ENCODE measurements around the gene EP400.

The EP400 gene

DNA sequence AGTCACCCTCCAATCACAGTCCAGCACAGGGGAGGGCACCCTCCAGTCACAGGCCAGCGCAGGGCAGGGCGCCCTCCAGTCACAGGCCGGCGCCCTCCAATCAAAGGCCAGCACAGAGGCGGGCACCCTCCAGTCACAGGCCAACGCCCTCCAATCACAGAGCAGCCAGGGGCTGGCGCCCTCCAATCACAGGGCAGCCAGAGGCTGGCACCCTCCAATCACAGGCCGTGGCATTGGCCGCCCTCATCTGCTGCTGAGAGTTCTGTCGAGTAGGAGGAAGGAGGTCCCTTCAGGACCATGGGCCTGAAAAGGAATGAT is 167.8 kb downstream of the EP400 start:
- Histone ChIP-seq H3K4me3 (ENCODE audit: low read length) (no peak overlapping the region), H3K9ac (ENCODE audit: low read length) (no peak overlapping the region), H3K4me1 (ENCODE audit: control insufficient read depth, insufficient read depth, low read length) (no peaks in the 10 kb centered on the region), H3K27ac (ENCODE audit: low read depth, low read length) (no peak overlapping the region), H3K27me3 (ENCODE audit: control insufficient read depth, insufficient read depth, low read length) (no peaks in the 10 kb centered on the region), H3K36me3 (ENCODE audit: control insufficient read depth, insufficient read depth, low read length) (peaks cover 13% of the 10 kb centered on the region)

GRCh38 chr12:132118876-132119275 is 169.1 kb downstream of the EP400 start:
- H3K4me3 ChIP-seq (ENCODE audit: low read length): no peak overlapping the region
- H3K36me3 ChIP-seq (ENCODE audit: control insufficient read depth, insufficient read depth, low read length): peaks cover 13% of the 10 kb centered on the region
- no peaks in the 10 kb centered on the region for H3K27me3 ChIP-seq (ENCODE audit: control insufficient read depth, insufficient read depth, low read length)
- H3K27ac ChIP-seq (ENCODE audit: low read depth, low read length): no peak overlapping the region
- no peaks in the 10 kb centered on the region for H3K4me1 ChIP-seq (ENCODE audit: control insufficient read depth, insufficient read depth, low read length)
- no peak overlapping the region for H3K9ac ChIP-seq (ENCODE audit: low read length)

- no peak overlapping the region for H3K9ac ChIP-seq (ENCODE audit: low read length)
- peaks cover 10% of the 10 kb centered on the region for H3K36me3 ChIP-seq (ENCODE audit: control insufficient read depth, insufficient read depth, low read length)
- H3K4me3 ChIP-seq (ENCODE audit: low read length): no peak overlapping the region
- H3K4me1 ChIP-seq (ENCODE audit: control insufficient read depth, insufficient read depth, low read length): no peaks in the 10 kb centered on the region
- no peaks in the 10 kb centered on the region for H3K27me3 ChIP-seq (ENCODE audit: control insufficient read depth, insufficient read depth, low read length)
- no peak overlapping the region for H3K27ac ChIP-seq (ENCODE audit: low read depth, low read length)
Measured at GRCh38 chr12:132121283-132121682, 171.5 kb downstream of the EP400 start.

- no peak overlapping the region for H3K9ac ChIP-seq (ENCODE audit: low read length)
- H3K27me3 ChIP-seq (ENCODE audit: control insufficient read depth, insufficient read depth, low read length): no peaks in the 10 kb centered on the region
- H3K36me3 ChIP-seq (ENCODE audit: control insufficient read depth, insufficient read depth, low read length): peaks cover 22% of the 10 kb centered on the region
- H3K27ac ChIP-seq (ENCODE audit: low read depth, low read length): no peak overlapping the region
- H3K4me1 ChIP-seq (ENCODE audit: control insufficient read depth, insufficient read depth, low read length): no peaks in the 10 kb centered on the region
- H3K4me3 ChIP-seq (ENCODE audit: low read length): no peak overlapping the region
Measured at GRCh38 chr12:132123970-132124765, 174.4 kb downstream of the EP400 start.

- Histone ChIP-seq H3K27ac (ENCODE audit: low read depth, low read length) (no peak overlapping the region), H3K27me3 (ENCODE audit: control insufficient read depth, insufficient read depth, low read length) (no peaks in the 10 kb centered on the region), H3K9ac (ENCODE audit: low read length) (no peak overlapping the region), H3K4me1 (ENCODE audit: control insufficient read depth, insufficient read depth, low read length) (no peaks in the 10 kb centered on the region), H3K4me3 (ENCODE audit: low read length) (no peak overlapping the region), H3K36me3 (ENCODE audit: control insufficient read depth, insufficient read depth, low read length) (peaks cover 22% of the 10 kb centered on the region)
Measured at GRCh38 chr12:132124766-132125425, 175.2 kb downstream of the EP400 start.

- Histone ChIP-seq H3K27ac (ENCODE audit: low read depth, low read length) (no peak overlapping the region), H3K27me3 (ENCODE audit: control insufficient read depth, insufficient read depth, low read length) (no peaks in the 10 kb centered on the region), H3K4me1 (ENCODE audit: control insufficient read depth, insufficient read depth, low read length) (no peaks in the 10 kb centered on the region), H3K36me3 (ENCODE audit: control insufficient read depth, insufficient read depth, low read length) (peaks cover 22% of the 10 kb centered on the region), H3K9ac (ENCODE audit: low read length) (no peak overlapping the region), H3K4me3 (ENCODE audit: low read length) (no peak overlapping the region)
Measured at GRCh38 chr12:132125736-132126135, 176.0 kb downstream of the EP400 start.

GRCh38 chr12:132127041-132127440 is 177.3 kb downstream of the EP400 start:
- Histone ChIP-seq H3K27ac (ENCODE audit: low read depth, low read length) (no peak overlapping the region), H3K9ac (ENCODE audit: low read length) (no peak overlapping the region), H3K4me1 (ENCODE audit: control insufficient read depth, insufficient read depth, low read length) (no peaks in the 10 kb centered on the region), H3K36me3 (ENCODE audit: control insufficient read depth, insufficient read depth, low read length) (peaks cover 22% of the 10 kb centered on the region), H3K4me3 (ENCODE audit: low read length) (no peak overlapping the region), H3K27me3 (ENCODE audit: control insufficient read depth, insufficient read depth, low read length) (no peaks in the 10 kb centered on the region)

DNA sequence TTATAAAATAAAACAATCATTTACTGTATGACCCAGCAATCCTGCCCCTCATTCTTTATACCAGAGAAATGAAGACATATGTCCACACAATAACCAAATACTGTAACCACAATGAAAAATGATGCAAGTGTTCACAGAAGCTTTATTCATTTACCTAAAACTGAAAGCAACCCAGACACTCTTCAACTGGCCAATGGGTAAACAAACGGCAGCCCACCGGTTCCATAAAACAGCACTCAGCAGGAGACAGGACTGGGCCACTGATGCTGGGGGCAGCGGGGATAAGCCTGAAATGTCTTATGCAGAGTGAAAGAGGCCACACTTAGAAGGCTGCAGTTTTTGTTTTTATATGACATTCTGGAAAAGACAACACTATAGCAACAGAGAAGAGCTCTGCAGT is 179.3 kb downstream of the EP400 start:
- Histone ChIP-seq H3K4me1 (ENCODE audit: control insufficient read depth, insufficient read depth, low read length) (no peaks in the 10 kb centered on the region), H3K27ac (ENCODE audit: low read depth, low read length) (no peak overlapping the region), H3K36me3 (ENCODE audit: control insufficient read depth, insufficient read depth, low read length) (peaks cover 22% of the 10 kb centered on the region), H3K4me3 (ENCODE audit: low read length) (no peak overlapping the region), H3K9ac (ENCODE audit: low read length) (no peak overlapping the region), H3K27me3 (ENCODE audit: control insufficient read depth, insufficient read depth, low read length) (no peaks in the 10 kb centered on the region)

GRCh38 chr12:132130690-132131089 is 180.9 kb downstream of the EP400 start:
- no peaks in the 10 kb centered on the region for H3K27me3 ChIP-seq (ENCODE audit: control insufficient read depth, insufficient read depth, low read length)
- H3K36me3 ChIP-seq (ENCODE audit: control insufficient read depth, insufficient read depth, low read length): peaks cover 16% of the 10 kb centered on the region

More at GRCh38 chr12:132130690-132131089, 180.9 kb downstream of the EP400 start:
- H3K4me1 ChIP-seq (ENCODE audit: control insufficient read depth, insufficient read depth, low read length): no peaks in the 10 kb centered on the region
- H3K9ac ChIP-seq (ENCODE audit: low read length): no peak overlapping the region
- no peak overlapping the region for H3K4me3 ChIP-seq (ENCODE audit: low read length)
- no peak overlapping the region for H3K27ac ChIP-seq (ENCODE audit: low read depth, low read length)

Measured in rectal smooth muscle tissue (tissue), 1 donor.